GM12873 (cell line): ENCODE results near the gene RBMS3.

Source experiments
- CTCF ChIP-seq: IDR thresholded peaks from 2 replicates; pipeline ENCODE4 v1.5.1; 2012; ENCODE audit warnings: low read depth, mild to moderate bottlenecking, moderate library complexity, low read length, control low read depth; ENCODE audit not compliant: insufficient read depth; ENCODE audit errors: missing control alignments

Gene RBMS3

GRCh38 chr3:29892976-29893554 is 612.2 kb downstream of the RBMS3 start:
- no peak for TF ChIP-seq CTCF

- no peak for TF ChIP-seq CTCF
Observed at GRCh38 chr3:29896856-29897255, 616.0 kb downstream of the RBMS3 start.

- TF ChIP-seq CTCF, result no peak
Observed at GRCh38 chr3:29898171-29898965, 617.5 kb downstream of the RBMS3 start.

- no peak for TF ChIP-seq CTCF
Observed at GRCh38 chr3:29899021-29899420, 618.1 kb downstream of the RBMS3 start.

- no peak for TF ChIP-seq CTCF
Observed at GRCh38 chr3:29901097-29901496, 620.2 kb downstream of the RBMS3 start.

- TF ChIP-seq CTCF, result no peak
Observed at GRCh38 chr3:29903600-29903999, 622.7 kb downstream of the RBMS3 start.

- no peak for TF ChIP-seq CTCF
Observed at GRCh38 chr3:29906906-29907305, 626.0 kb downstream of the RBMS3 start.
